Activated CD8-positive, alpha-beta memory T cell treated with anti-CD3 and anti-CD28 coated beads, Interleukin-2, amount 50 U/mL, for 24 hours (primary cell): ENCODE results near the gene RDH13.
"Not testable (repeated sequence)": the region's sequence is repeated elsewhere in the genome, so short reads cannot be mapped to it uniquely, and the experiment has no call there.

ENCODE experiments used
- DNase-seq: peaks from one replicate; pipeline ENCODE4 v3.0.0-alpha.2; 2020; ENCODE audit errors: extremely low read depth

Gene RDH13

DNA sequence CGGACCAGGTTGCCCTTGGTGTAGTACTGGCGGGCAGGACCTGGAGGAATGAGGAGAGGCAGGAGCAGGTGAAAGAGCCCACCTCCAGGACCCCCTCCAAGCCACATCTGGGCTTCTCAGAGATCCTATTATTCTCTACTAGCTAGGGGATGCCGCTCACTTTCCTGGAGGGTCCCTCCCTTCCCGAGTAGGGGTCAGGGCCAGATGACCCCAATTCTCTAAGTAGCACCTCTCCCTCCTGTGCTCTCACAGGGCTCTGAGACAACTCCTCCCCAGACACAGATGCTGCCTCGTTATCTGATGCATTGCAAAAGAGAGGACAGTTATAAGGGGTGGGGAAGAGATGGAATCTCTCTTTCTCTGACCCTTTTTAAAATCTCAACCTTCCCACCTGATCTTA lies 47.8 kb downstream of the RDH13 start:
- DNase-seq = no peak

DNA sequence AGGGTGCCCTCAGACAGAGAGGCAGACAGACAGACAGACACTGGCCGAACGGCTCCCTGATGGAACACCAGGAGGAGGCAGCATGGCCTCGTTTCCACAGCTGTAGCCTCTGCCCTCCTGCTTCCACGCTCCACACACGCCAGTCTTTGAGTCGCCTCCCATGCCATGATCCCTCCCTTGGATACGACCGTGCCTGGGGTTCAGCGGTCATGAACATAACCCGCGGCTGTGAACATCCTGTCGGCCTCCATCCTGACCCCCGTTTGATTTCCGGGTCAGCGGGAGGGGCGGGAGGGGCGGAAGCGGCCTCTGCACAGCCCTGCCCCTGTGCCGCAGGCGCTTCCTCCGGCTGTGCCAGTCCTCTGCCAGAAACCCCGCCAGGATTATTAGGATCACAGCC lies 48.2 kb downstream of the RDH13 start:
- DNase-seq = no peak

DNA sequence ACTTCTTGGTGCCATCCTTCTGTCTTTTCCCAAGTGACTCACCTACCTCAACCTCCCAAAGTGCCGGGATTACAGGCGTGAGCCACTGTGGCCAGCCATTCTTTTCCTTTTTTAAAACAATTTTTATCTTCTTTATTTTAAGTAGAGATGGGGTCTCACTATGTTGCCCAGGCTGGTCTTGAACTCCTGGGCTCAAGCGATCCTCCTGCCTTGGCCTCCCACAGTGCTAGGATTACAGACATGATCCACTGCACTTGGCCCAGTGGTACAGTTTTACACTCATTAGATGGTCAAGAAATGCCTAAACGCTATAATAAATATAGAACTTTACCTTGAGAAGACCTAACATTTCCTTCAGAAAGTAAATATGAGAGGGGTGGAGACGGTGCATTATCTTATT lies 49.4 kb downstream of the RDH13 start:
- DNase-seq = no peak

DNA sequence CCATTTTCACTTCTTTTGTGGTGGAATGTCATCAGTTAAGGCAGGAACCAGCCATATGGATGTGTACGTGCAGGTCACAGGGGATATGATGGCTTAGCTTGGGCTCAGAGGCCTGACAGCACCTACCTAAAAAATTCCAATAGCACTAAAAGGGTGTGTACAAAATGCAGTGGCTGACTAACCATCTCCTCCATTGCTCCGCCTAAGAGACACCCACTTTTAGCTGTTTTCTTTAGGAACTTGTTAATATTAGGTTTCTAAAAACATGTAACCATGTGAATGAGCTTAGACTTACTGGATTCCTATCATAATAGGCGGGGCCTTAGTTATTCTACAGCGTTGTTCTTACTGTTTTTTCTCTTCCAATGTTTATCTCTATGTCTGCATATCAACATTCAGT lies 50.6 kb downstream of the RDH13 start:
- DNase-seq = no peak

DNA sequence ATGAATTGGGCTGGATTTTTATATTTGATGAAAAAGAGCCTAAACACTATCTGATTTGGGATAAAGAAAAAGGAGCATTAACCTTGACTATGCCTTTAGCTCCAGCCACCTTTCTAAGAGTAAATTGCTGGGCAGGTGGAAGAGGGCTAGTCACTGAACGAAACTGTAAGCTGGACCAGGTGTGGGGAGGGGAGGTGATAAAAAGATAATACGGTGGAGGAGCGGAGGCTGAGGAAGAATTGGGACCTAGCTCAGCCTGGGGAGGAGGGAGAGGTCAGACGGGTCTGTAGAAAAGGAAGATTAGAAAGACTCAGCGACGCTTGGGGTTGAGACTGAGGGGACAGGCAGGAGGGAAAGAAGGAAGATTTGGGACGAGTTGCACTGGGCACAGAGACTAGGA lies 52.4 kb downstream of the RDH13 start:
- DNase-seq = not testable (repeated sequence)

DNA sequence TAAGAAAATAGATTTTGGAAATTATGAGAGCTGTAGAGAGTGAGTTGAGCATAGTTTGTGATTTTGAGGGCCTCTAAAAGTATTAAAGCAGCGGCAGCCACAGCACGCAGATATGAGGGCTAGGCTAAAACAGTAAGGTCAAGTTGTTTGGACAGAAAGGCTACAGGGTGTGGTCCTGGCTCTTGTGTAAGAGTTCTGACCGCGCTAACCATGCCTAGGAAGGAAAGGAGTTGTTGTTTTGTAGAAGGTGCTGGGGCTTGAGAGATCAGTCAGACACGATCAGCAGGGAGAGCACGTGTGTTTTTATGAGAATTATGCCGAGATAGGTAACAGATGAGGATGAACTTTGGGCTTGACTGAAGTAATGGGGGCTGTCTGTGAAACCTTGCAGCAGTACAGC lies 54.2 kb downstream of the RDH13 start:
- not testable (repeated sequence) for DNase-seq

DNA sequence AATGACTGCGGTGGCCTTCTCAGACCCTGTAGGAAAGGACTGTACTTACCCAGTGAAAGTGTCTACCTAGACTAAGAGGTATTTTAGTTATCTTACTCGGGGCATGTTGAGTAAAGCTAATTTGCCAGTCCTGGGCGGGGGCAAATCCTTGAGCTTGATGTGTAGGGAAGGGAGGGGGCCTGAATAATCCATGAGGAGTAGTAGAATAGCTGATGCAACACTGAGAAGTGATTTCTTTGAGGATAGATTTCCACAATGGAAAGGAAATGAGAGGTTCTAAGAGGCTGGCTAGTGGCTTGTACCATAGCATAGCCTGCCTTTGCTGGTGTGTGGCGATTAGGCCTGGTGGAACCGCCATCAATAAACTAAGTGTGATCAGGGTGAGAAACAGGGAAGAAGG lies 54.8 kb downstream of the RDH13 start:
- not testable (repeated sequence) for DNase-seq

DNA sequence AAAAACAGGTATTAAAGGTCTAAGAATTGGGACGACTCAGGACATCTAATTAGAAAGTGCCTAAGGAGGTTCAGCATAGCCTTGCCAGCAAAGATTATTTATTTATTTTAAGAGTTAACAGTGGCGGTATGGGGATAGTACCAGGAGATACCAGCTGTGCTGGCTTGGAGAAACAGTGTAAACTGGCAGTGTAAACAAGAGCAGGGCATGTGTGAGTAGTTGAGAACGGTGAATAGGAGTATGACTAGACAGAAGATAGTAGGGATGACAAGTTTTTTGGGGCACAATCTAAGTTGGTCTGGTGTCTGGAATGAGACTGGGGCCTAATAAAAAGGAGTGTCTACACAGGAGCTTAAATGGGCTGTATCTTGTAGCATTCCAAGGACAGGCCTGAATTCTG lies 55.4 kb downstream of the RDH13 start:
- DNase-seq = not testable (repeated sequence)

DNA sequence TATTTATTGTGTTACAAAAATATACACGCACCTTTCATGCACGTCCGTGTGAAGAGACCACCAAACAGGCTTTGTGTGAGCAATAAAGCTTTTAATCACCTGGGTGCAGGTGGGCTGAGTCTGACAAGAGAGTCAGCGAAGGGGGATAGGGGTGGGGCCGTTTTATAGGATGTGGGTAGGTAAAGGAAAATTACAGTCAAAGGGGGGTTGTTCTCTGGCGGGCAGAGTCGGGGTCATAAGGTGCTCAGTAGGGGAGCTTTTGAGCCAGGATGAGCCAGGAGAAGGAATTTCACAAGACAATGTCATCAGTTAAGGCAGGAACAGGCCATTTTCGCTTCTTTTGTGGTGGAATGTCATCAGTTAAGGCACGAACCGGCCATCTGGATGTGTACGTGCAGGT lies 56.2 kb downstream of the RDH13 start:
- DNase-seq = not testable (repeated sequence)

DNA sequence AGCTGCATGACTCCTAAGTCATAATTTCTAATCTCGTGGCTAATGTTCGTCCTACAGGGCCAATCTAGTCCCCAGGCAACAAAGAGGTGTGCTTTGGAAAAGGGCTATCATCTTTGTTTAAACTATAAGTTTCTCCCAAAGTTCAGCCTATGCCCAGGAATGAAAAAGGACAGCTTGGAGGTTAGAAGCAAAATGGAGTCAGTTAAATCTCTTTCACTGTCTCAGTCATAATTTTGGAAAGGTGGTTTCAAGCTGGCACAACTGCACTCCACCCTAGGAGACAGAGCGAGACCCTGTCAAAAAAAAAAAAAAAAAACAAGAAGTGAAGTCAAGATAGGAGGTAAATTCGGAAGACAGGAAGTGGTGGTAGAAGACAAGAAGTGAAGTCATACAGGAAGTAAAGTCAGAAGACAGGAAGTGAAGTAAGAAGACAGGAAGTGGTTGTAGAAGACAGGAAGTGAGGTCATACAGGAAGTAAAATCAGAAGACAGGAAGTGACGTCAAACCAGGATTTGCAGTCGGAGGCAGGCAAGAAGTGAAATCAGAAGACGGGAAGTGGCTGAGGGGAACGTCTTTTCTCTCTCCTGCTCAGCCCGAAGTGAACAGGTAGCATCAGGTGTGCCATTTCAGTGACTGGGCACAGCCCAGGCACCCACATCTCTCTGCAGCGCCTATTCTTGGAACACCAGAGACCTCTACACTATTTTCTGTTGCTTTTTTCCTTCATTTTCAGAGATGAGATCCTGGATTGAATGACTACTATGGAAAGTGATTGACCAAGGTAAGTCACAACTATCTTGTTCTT lies 57.1 kb downstream of the RDH13 start:
- peak; percentile 10 for DNase-seq

DNA sequence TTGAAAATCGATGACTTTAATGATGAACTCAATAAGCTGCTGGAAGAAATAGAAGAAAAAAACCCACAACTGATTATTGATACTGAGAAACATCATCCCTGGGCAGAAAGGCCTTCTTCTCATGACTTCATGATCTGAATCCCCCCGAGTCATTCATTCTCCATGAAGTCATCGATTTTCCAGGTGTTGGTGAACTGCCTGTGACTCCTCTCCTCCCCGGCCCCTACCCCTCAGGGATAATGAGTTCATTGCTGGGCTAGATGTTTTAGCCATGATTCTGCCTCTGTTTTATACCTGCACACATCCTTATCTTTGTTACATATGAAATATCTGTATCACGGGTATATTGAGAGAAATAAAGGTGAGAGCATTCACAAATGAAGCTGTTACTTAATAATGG lies 62.2 kb downstream of the RDH13 start:
- no peak for DNase-seq

DNA sequence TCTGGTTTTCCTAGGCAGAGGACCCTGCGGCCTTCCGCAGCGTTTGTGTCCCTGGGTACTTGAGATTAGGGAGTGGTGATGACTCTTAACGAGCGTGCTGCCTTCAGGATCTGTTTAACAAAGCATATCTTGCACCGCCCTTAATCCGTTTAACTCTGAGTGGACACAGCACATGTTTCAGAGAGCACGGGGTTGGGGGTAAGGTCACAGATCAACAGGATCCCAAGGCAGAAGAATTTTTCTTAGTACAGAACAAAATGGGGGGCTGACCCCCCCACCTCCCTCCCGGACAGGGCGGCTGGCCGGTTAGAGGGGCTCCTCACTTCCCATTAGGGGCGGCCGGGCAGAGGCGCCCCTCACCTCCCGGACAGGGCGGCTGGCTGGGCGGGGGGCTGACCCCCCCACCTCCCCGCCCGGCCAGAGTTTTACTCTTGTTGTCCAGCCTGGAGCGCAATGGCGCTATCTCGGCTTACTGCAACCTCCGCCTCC lies 64.2 kb downstream of the RDH13 start:
- not testable (repeated sequence) for DNase-seq

DNA sequence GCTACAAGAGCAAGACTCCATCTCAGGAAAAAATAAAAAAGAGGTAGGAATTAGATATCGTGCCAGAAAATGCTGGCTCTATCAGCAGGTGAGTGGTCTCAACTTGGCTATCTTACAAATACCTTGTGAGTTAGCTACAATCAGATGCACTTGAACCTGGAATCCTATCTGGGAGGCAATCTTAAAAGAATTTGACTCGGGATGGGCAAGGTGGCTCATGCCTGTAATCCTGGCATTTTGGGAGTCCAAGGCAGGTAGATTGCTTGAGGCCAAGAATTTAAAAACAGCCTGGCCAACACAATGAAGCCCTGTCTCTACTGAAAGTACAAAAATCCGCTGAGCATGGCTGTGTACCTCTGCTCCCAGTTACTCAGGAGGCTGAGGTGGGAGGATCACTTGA lies 67.4 kb downstream of the RDH13 start:
- no peak for DNase-seq
